Spleen (tissue), 7 donors: ENCODE results near the gene SYF2.
"Not testable (repeated sequence)": the region's sequence is repeated elsewhere in the genome, so short reads cannot be mapped to it uniquely, and the experiment has no call there.

ENCODE experiments used
- POLR2A ChIP-seq, 3 donors: fragments of 450-650 bp; IDR thresholded peaks; one replicate each; pipeline ENCODE4 v1.5.1; 2017; ENCODE audit warnings: antibody characterized with exemption in 3 of 3, mild to moderate bottlenecking in 1 of 3
- POLR2AphosphoS5 ChIP-seq, 3 donors: sonication (generic); formaldehyde crosslinking; IDR thresholded peaks; one replicate each; pipeline ENCODE4 v1.5.1; 2017; ENCODE audit warnings: antibody characterized with exemption in 3 of 3
- TF ChIP-seq, protein P1 (sequence below), 11 experiments: fragments of 200-600 bp in 7 of 11; fragments of 450-650 bp in 4 of 11; sonication (generic) in 4 of 11; IDR thresholded peaks in 8 of 11; conservative IDR thresholded peaks in 3 of 11; 1 replicate in 7 of 11; 2 replicates in 4 of 11; pipeline versions ENCODE4 v1.4.0 to v1.8.0; 2016 to 2021; ENCODE audit warnings: antibody characterized with exemption in 11 of 11, inconsistent platforms in 4 of 11, mild to moderate bottlenecking in 1 of 11
- donor health status: DM: no; HTN: no; CAD: no; lungs with moderate emphysema.
- donor health status: DM: no; HTN: no; CAD: no.
- donor health status: DM: no; HTN: no; CAD: no.

DNA sequence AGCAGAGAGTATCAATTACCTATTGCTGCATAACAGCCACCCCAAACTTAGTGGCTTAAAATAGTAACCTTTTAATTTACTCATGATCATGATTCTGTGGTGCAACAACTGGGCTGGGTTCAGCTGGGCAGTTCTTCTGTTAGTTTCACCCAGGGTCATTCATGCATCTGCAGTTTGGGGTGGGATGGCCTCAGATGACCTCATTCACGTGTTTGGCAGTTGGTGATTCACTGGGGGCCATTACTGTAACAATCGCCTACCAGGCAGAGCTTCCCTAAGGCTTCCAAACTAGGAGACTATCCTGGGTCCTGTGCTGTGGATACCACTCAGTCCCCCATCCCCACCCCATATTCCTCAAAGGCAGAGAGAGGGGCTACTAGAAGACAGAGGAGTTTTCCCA, 46.1 kb upstream of the SYF2 start:
- TF ChIP-seq POLR2AphosphoS5, POLR2A (IDR thresholded peaks at IDR 0.05): not testable (repeated sequence)
- TF ChIP-seq, protein P1, sequence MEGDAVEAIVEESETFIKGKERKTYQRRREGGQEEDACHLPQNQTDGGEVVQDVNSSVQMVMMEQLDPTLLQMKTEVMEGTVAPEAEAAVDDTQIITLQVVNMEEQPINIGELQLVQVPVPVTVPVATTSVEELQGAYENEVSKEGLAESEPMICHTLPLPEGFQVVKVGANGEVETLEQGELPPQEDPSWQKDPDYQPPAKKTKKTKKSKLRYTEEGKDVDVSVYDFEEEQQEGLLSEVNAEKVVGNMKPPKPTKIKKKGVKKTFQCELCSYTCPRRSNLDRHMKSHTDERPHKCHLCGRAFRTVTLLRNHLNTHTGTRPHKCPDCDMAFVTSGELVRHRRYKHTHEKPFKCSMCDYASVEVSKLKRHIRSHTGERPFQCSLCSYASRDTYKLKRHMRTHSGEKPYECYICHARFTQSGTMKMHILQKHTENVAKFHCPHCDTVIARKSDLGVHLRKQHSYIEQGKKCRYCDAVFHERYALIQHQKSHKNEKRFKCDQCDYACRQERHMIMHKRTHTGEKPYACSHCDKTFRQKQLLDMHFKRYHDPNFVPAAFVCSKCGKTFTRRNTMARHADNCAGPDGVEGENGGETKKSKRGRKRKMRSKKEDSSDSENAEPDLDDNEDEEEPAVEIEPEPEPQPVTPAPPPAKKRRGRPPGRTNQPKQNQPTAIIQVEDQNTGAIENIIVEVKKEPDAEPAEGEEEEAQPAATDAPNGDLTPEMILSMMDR (IDR thresholded peaks at IDR 0.05 in 8 of 11, conservative IDR thresholded peaks at IDR 0.05 in 3 of 11), result not testable (repeated sequence)
